ENCODE data around the gene ENO3. TPM values are rescaled to one million over a fixed set of nuclear protein-coding genes. Genes with fewer than 3 reads are reported as not detected.

The ENO3 gene
- total RNA-seq, 4 donors from 2014 or later, result 2.8 to 3.7 (median 3.6) TPM; not detected in 1

- Histone ChIP-seq H3K9me3 (no peaks in the 10 kb centered on the region), H3K4me1 (peaks cover 9 to 18% of the 10 kb centered on the region in 2 donors), H3K27me3 (no peaks in the 10 kb centered on the region), H3K27ac (peak within 1 kb of the TSS; percentile 94), H3K36me3 (no peaks in the 10 kb centered on the region), H3K4me3 (peak within 1 kb of the TSS; percentile 78 to 93)
- intact Hi-C loops (cut with DNase I; ENCODE audit: low total_unique reads), result no loop called here
- TF ChIP-seq POLR2A (IDR thresholded peaks at IDR 0.05), result peak; percentile 79 to 85
- TF ChIP-seq, protein P1, sequence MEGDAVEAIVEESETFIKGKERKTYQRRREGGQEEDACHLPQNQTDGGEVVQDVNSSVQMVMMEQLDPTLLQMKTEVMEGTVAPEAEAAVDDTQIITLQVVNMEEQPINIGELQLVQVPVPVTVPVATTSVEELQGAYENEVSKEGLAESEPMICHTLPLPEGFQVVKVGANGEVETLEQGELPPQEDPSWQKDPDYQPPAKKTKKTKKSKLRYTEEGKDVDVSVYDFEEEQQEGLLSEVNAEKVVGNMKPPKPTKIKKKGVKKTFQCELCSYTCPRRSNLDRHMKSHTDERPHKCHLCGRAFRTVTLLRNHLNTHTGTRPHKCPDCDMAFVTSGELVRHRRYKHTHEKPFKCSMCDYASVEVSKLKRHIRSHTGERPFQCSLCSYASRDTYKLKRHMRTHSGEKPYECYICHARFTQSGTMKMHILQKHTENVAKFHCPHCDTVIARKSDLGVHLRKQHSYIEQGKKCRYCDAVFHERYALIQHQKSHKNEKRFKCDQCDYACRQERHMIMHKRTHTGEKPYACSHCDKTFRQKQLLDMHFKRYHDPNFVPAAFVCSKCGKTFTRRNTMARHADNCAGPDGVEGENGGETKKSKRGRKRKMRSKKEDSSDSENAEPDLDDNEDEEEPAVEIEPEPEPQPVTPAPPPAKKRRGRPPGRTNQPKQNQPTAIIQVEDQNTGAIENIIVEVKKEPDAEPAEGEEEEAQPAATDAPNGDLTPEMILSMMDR (IDR thresholded peaks at IDR 0.05), result peak in 2 of 4 experiments; percentile 19 to 46
- DNase-seq, result peak; percentile 92 to 95
Measured at GRCh38 chr17:4997302-4998026, 46.5 kb downstream of the ENO3 start, which contains the start of the genes INCA1 and KIF1C. TSS of gene INCA1 (minus strand) at chr17:4997522. CDS start at chr17:4994437, 3,085 bp downstream. TSS of gene KIF1C (plus strand) at chr17:4997950. CDS start at chr17:5000247, 2,297 bp downstream.

- intact Hi-C loops (cut with DNase I; ENCODE audit: low total_unique reads), result no loop called here
- H3K36me3 ChIP-seq, result no peaks in the 10 kb centered on the region
- DNase-seq, result peak in 1 of 2 donors; percentile 46
- TF ChIP-seq, protein P1 (IDR thresholded peaks at IDR 0.05), result no peak
- TF ChIP-seq POLR2A (IDR thresholded peaks at IDR 0.05), result peak in 1 of 2 donors; percentile 23
- H3K9me3 ChIP-seq, result no peaks in the 10 kb centered on the region
- H3K4me3 ChIP-seq, result peak overlapping the region; percentile 78 to 93
- H3K27ac ChIP-seq, result peak overlapping the region; percentile 94
- peaks cover 9 to 18% of the 10 kb centered on the region in 2 donors for H3K4me1 ChIP-seq
- H3K27me3 ChIP-seq, result no peaks in the 10 kb centered on the region
Measured at GRCh38 chr17:4998027-4998731, 47.3 kb downstream of the ENO3 start.

DNA sequence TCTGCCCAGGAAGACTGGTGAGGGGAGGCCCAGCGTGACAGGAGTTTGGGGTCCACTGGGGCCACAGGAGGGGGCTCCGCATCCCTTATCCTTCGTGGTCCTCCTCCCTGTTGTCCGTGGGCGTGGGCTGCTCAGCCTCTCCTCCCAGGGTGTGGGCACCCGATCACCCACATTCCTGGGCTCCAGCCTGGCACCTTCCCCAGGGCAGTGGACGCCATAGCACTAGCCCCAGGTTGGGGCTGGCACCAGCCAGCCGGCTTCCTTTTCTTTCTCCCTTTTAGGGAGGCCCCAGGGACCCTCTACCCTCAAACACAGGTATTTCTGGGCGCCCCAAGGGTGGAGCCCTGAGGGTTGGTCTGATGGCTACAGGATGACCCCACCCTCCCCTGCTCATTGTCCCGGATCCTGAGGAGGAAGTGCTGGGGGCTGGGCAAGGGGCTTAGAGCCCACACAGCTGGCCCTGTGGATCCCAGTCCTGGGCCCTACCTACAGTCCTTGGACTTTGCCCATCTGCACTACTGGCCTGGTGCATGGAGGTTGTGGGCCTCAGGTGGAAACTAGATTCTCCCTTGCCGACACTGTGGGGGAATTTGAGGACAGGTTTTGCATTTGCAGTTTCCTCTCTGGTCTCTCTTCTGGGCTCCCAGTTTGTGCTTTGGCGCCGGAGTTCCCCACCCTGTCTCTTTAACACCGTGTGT lies 48.0 kb downstream of the ENO3 start:
- Histone ChIP-seq H3K4me3 (peak overlapping the region; percentile 78 to 93), H3K36me3 (no peaks in the 10 kb centered on the region), H3K27me3 (no peaks in the 10 kb centered on the region), H3K27ac (peak overlapping the region; percentile 94), H3K9me3 (no peaks in the 10 kb centered on the region), H3K4me1 (peaks cover 9 to 18% of the 10 kb centered on the region in 2 donors)
- intact Hi-C loops (cut with DNase I; ENCODE audit: low total_unique reads), result no loop called here
- peak in 1 of 2 donors; percentile 27 for DNase-seq
- TF ChIP-seq POLR2A (IDR thresholded peaks at IDR 0.05), result no peak
- TF ChIP-seq, protein P1 (IDR thresholded peaks at IDR 0.05), result no peak

DNA sequence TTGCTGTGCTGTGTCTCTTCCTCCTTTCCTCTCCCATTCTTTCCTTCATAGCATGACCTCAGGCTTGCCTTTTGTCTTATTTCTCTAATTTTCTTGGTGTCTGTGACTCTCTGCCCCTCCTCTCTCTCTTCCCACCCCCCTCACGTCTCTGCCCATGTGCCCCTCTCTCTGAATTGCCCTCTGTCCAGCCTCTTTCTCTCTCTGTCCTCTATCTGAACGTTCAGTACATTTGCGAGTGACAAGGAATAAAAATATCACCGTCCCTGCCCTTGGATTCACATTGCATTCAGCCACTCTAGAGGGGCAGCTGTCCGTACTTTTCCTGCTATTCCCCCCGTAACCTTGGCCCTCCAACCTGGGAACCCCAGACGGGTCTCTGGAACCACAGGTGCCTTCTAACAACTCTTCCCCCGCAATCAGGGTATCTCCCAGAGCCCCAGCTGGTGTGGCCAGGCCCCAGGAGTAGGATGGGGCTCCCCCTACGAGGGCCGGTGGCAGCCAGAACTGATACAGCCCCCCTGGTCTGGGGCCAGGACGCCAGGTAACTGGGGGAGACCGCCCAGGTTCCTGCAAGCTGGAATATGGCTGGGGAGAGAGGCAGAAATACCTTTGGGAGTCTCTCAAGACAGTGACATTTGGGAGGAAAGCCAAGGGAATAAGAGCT lies 48.6 kb downstream of the ENO3 start:
- Histone ChIP-seq H3K27me3 (no peaks in the 10 kb centered on the region), H3K9me3 (no peaks in the 10 kb centered on the region), H3K27ac (peak overlapping the region; percentile 94), H3K36me3 (no peaks in the 10 kb centered on the region), H3K4me1 (peaks cover 9 to 18% of the 10 kb centered on the region in 2 donors), H3K4me3 (peak overlapping the region; percentile 78 to 93)
- intact Hi-C loops (cut with DNase I; ENCODE audit: low total_unique reads), result no loop called here
- TF ChIP-seq, protein P1 (IDR thresholded peaks at IDR 0.05), result no peak
- no peak for TF ChIP-seq POLR2A (IDR thresholded peaks at IDR 0.05)
- no peak for DNase-seq
